ENCODE results near the gene DOCK1. TPM values are rescaled to one million over a fixed set of nuclear protein-coding genes. Genes with fewer than 3 reads are reported as not detected.
A peak's percentile ranks its signal among the peaks of the same experiment; 100 is the strongest.

DOCK1 gene
- total RNA-seq, 1 donor from 2014 or later, result 72.6 TPM

DNA sequence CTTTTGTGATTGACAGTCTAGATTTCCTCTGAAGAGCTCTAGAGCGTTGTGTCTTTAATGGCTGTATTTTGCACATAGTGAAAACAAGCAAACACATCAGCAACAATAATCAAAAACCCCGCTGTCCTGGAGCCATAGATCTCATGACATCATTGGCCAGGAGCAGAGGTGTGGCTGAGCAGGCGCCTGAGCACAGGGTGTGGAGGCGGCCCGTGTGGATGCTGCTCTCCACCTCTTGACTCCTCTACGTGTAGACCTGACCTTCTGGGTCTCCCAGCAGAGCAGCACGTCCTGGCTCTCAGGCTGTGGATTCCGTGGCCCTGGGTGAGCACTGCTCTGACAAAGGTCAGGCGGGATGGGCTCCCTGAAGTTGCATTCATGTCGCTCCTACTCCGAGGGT lies 354.1 kb downstream of the DOCK1 start:
- no peak overlapping the region for H3K9ac ChIP-seq
- Mint-ChIP-seq H3K27me3 (ENCODE audit: insufficient read depth, low read depth) (peaks cover 7% of the 10 kb centered on the region), H3K4me1 (peaks cover 23% of the 10 kb centered on the region), H3K9me3 (peaks cover 3% of the 10 kb centered on the region), H3K36me3 (peaks cover 27% of the 10 kb centered on the region), H3K27ac (peak overlapping the region; percentile 55), H3K4me3 (no peak overlapping the region)
- no peak for DNase-seq (ENCODE audit: low spot score)
- H3K4me2 ChIP-seq, result no peak overlapping the region
- H3K36me3 ChIP-seq, result no peaks in the 10 kb centered on the region
- TF ChIP-seq, protein P1, sequence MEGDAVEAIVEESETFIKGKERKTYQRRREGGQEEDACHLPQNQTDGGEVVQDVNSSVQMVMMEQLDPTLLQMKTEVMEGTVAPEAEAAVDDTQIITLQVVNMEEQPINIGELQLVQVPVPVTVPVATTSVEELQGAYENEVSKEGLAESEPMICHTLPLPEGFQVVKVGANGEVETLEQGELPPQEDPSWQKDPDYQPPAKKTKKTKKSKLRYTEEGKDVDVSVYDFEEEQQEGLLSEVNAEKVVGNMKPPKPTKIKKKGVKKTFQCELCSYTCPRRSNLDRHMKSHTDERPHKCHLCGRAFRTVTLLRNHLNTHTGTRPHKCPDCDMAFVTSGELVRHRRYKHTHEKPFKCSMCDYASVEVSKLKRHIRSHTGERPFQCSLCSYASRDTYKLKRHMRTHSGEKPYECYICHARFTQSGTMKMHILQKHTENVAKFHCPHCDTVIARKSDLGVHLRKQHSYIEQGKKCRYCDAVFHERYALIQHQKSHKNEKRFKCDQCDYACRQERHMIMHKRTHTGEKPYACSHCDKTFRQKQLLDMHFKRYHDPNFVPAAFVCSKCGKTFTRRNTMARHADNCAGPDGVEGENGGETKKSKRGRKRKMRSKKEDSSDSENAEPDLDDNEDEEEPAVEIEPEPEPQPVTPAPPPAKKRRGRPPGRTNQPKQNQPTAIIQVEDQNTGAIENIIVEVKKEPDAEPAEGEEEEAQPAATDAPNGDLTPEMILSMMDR (IDR thresholded peaks at IDR 0.05), result no peak
- H3F3A ChIP-seq (ENCODE audit: low read depth), result no peaks in the 10 kb centered on the region
- H3K4me3 ChIP-seq, result no peak overlapping the region
- no peak overlapping the region for H2AFZ ChIP-seq (replicated peaks)
- no peaks in the 10 kb centered on the region for H3K79me2 ChIP-seq (ENCODE audit: low read depth)
- H3K9me3 ChIP-seq (ENCODE audit: low read depth), result no peaks in the 10 kb centered on the region
- H4K20me1 ChIP-seq (ENCODE audit: low read depth), result no peaks in the 10 kb centered on the region
- H3K4me1 ChIP-seq, result no peaks in the 10 kb centered on the region
- no peaks in the 10 kb centered on the region for H3K27me3 ChIP-seq
- H3K27ac ChIP-seq, result no peak overlapping the region

DNA sequence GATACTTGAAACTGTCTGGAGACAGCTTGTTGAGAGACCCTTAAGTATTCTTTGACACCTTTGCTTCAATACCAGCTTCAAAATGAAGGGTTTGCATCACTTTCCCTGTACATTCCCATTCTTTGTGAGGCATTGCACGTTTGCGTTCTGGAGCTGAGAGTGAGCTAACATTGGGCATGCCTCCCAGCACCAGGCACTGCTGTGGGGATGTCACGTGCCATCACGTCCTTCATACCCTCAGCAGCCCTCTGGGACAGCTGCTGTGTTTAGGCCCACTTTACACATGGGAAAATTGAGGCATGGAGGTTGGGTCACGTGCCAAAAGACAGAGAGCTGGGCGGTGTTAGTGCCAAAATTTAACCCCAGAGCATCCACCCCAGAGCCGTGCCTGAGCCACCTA lies 357.4 kb downstream of the DOCK1 start:
- H3K27me3 ChIP-seq, result no peaks in the 10 kb centered on the region
- Mint-ChIP-seq H3K4me3 (no peak overlapping the region), H3K4me1 (peaks cover 21% of the 10 kb centered on the region), H3K27ac (no peak overlapping the region), H3K9me3 (peaks cover 3% of the 10 kb centered on the region), H3K27me3 (ENCODE audit: insufficient read depth, low read depth) (peaks cover 7% of the 10 kb centered on the region), H3K36me3 (peaks cover 27% of the 10 kb centered on the region)
- H3F3A ChIP-seq (ENCODE audit: low read depth), result no peaks in the 10 kb centered on the region
- no peaks in the 10 kb centered on the region for H4K20me1 ChIP-seq (ENCODE audit: low read depth)
- TF ChIP-seq EZH2 (IDR thresholded peaks at IDR 0.05) (no peak), EZH2phosphoT487 (IDR thresholded peaks at IDR 0.05) (no peak)
- TF ChIP-seq, protein P1 (IDR thresholded peaks at IDR 0.05), result no peak
- H3K36me3 ChIP-seq, result no peaks in the 10 kb centered on the region
- H2AFZ ChIP-seq (replicated peaks), result no peak overlapping the region
- H3K9ac ChIP-seq, result no peak overlapping the region
- no peak overlapping the region for H3K4me3 ChIP-seq
- H3K79me2 ChIP-seq (ENCODE audit: low read depth), result no peaks in the 10 kb centered on the region
- DNase-seq (ENCODE audit: low spot score), result no peak
- no peak overlapping the region for H3K27ac ChIP-seq
- no peaks in the 10 kb centered on the region for H3K9me3 ChIP-seq (ENCODE audit: low read depth)
- no peak overlapping the region for H3K4me2 ChIP-seq
- no peaks in the 10 kb centered on the region for H3K4me1 ChIP-seq

DNA sequence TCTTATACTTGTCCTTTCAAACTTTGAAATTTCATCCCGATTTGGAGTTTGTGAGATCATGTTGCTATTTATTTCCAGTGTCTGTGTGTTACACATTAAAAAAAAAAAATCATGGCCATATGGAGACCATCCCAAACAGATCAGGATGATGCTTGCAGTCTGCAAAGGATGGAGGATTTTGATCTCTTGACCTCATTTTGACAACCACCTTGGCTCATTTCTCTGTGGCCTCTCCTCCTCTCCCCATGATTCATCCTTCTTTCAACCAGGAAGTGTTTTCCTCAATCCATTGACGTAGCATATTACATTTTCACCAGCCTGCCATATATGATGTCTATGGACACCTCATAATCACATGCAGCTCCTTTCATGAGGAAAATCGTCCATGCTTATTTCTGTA lies 360.1 kb downstream of the DOCK1 start:
- H3K9me3 ChIP-seq (ENCODE audit: low read depth), result no peaks in the 10 kb centered on the region
- H3K9ac ChIP-seq, result no peak overlapping the region
- Mint-ChIP-seq H3K4me1 (peaks cover 5% of the 10 kb centered on the region), H3K9me3 (peaks cover 3% of the 10 kb centered on the region), H3K4me3 (no peak overlapping the region), H3K27ac (no peak overlapping the region), H3K27me3 (ENCODE audit: insufficient read depth, low read depth) (peaks cover 5% of the 10 kb centered on the region), H3K36me3 (peaks cover 11% of the 10 kb centered on the region)
- no peak overlapping the region for H3K4me3 ChIP-seq
- no peaks in the 10 kb centered on the region for H3K27me3 ChIP-seq
- no peak overlapping the region for H2AFZ ChIP-seq (replicated peaks)
- H3K27ac ChIP-seq, result no peak overlapping the region
- TF ChIP-seq, protein P1 (IDR thresholded peaks at IDR 0.05), result no peak
- TF ChIP-seq EZH2phosphoT487 (IDR thresholded peaks at IDR 0.05), result no peak
- no peak for TF ChIP-seq EZH2 (IDR thresholded peaks at IDR 0.05)
- no peaks in the 10 kb centered on the region for H3K79me2 ChIP-seq (ENCODE audit: low read depth)
- no peaks in the 10 kb centered on the region for H3K36me3 ChIP-seq
- no peak for DNase-seq (ENCODE audit: low spot score)
- no peaks in the 10 kb centered on the region for H4K20me1 ChIP-seq (ENCODE audit: low read depth)
- no peaks in the 10 kb centered on the region for H3F3A ChIP-seq (ENCODE audit: low read depth)
- no peak overlapping the region for H3K4me2 ChIP-seq
- no peaks in the 10 kb centered on the region for H3K4me1 ChIP-seq

DNA sequence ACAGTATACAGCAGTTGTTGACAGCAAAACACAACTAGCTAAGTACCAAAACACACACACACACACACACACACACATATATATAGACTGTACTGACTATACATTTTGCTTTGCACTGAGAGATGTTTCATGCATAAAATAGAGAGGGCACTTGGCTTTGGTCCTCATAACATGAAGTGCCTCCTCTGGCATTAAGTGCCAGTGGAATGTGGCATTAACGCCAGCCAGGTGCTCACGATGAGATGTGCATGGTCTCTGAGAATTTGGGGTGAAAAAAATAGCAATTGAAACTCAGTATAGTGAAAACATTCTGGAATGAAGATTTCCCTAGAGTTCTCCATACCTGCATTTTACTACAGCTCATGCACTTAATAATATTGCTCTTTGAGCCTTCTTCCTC lies 361.2 kb downstream of the DOCK1 start:
- Histone ChIP-seq H3K9me3 (ENCODE audit: low read depth) (no peaks in the 10 kb centered on the region), H3K9ac (no peak overlapping the region), H3K36me3 (no peaks in the 10 kb centered on the region), H4K20me1 (ENCODE audit: low read depth) (no peaks in the 10 kb centered on the region), H3K27me3 (no peaks in the 10 kb centered on the region), H3K79me2 (ENCODE audit: low read depth) (no peaks in the 10 kb centered on the region), H3K4me1 (no peaks in the 10 kb centered on the region), H3K4me3 (no peak overlapping the region), H2AFZ (replicated peaks) (no peak overlapping the region), H3K27ac (no peak overlapping the region), H3F3A (ENCODE audit: low read depth) (no peaks in the 10 kb centered on the region), H3K4me2 (no peak overlapping the region)
- peaks cover 3% of the 10 kb centered on the region for H3K9me3 Mint-ChIP-seq
- DNase-seq (ENCODE audit: low spot score), result no peak
- peaks cover 3% of the 10 kb centered on the region for H3K27me3 Mint-ChIP-seq (ENCODE audit: insufficient read depth, low read depth)
- H3K27ac Mint-ChIP-seq, result no peak overlapping the region
- TF ChIP-seq, protein P1 (IDR thresholded peaks at IDR 0.05), result no peak
- no peak for TF ChIP-seq EZH2phosphoT487 (IDR thresholded peaks at IDR 0.05)
- no peak for TF ChIP-seq EZH2 (IDR thresholded peaks at IDR 0.05)
- H3K36me3 Mint-ChIP-seq, result peaks cover 7% of the 10 kb centered on the region
- no peak overlapping the region for H3K4me3 Mint-ChIP-seq
- peaks cover 5% of the 10 kb centered on the region for H3K4me1 Mint-ChIP-seq
